HepG2 (cell line): ENCODE measurements around the gene C1orf198. TPM values are rescaled to one million over a fixed set of nuclear protein-coding genes. Genes with fewer than 3 reads are reported as not detected.
A peak's percentile ranks its signal among the peaks of the same experiment; 100 is the strongest.

ENCODE experiments used
- ATAC-seq: fragments of 200-7000 bp; cut with Tn5 transposase; 3 replicates; pipeline ENCODE4 v1.9.1; 2020; ENCODE audit warnings: mild to moderate bottlenecking, moderate library complexity
- BruUV-seq: library from RNA; stranded (reverse); fragments of 400-500 nt; replicated peaks from 2 replicates; lab custom pipeline; 2021; lab: Mats Ljungman, UMichigan
- CTCF ChIA-PET: fragments of 300-600 bp; formaldehyde crosslinking; extraction: SDS; loops from one replicate; lab custom pipeline; 2021; ENCODE audit warnings: low total read pairs, inconsistent platforms, low intra/inter-chr PET ratio; lab: Yijun Ruan, JAX
- POLR2A ChIA-PET: fragments of 350-600 bp; sonication (Branson Sonifier 250); formaldehyde crosslinking; loops from one replicate; lab custom pipeline; 2020; ENCODE audit warnings: antibody characterized with exemption, inconsistent platforms; lab: Yijun Ruan, JAX
- DNase-seq: peaks from one replicate; pipeline ENCODE4 v3.0.0-alpha.2; 2015; ENCODE audit warnings: low spot score
- FAIRE-seq: peaks from 3 replicates; lab custom pipeline; 2011; peaks lifted over from hg19 to GRCh38; lab: Jason Lieb, UNC
- H2AFZ ChIP-seq: one replicate; pipeline ENCODE4 v1.6.1; 2011; ENCODE audit warnings: low read length, inconsistent platforms
- H3K27ac ChIP-seq: fragments of 300-600 bp; 3 replicates; pipeline ENCODE4 v1.8.0; 2011; ENCODE audit warnings: mixed run types, mild to moderate bottlenecking, mixed read lengths, low read length, inconsistent platforms; ENCODE audit not compliant: insufficient read depth; ENCODE audit errors: extremely low read length
- H3K27me3 ChIP-seq, 2 experiments: fragments of 200-600 bp in 1 of 2; 2 replicates in 1 of 2; 3 replicates in 1 of 2; pipeline versions ENCODE4 v1.6.0 to v1.8.0; 2011; ENCODE audit warnings: low read length in 2 of 2, mild to moderate bottlenecking in 2 of 2, moderate library complexity in 2 of 2, inconsistent platforms in 1 of 2; ENCODE audit not compliant: insufficient read depth in 2 of 2, control insufficient read depth in 1 of 2
- H3K36me3 ChIP-seq, 2 experiments: fragments of 200-600 bp in 1 of 2; replicated peaks in 1 of 2; 2 replicates in 1 of 2; 3 replicates in 1 of 2; pipeline versions ENCODE4 v1.5.1 to v1.8.0; 2011; ENCODE audit warnings: low read length in 2 of 2, inconsistent platforms in 1 of 2; ENCODE audit not compliant: insufficient read depth in 2 of 2, control insufficient read depth in 1 of 2
- H3K4me1 ChIP-seq: 2 replicates; pipeline ENCODE4 v1.5.1; 2012; ENCODE audit warnings: low read length, inconsistent platforms; ENCODE audit not compliant: insufficient read depth
- H3K4me2 ChIP-seq: 2 replicates; pipeline ENCODE4 v1.6.0; 2011; ENCODE audit warnings: low read depth, low read length, inconsistent platforms
- H3K4me3 ChIP-seq, 3 experiments: fragments of 200-600 bp in 1 of 3; sonication (generic), shearing (Covaris generic) in 1 of 3; replicated peaks in 1 of 3; 2 replicates each; pipeline ENCODE4 v1.5.1; 2011 to 2016; ENCODE audit warnings: low read length in 3 of 3, inconsistent platforms in 2 of 3, low read depth in 2 of 3, mild to moderate bottlenecking in 2 of 3, control low read depth in 1 of 3, mixed read lengths in 1 of 3; ENCODE audit not compliant: insufficient read depth in 1 of 3
- H3K79me2 ChIP-seq: one replicate; pipeline ENCODE4 v1.6.1; 2011; ENCODE audit warnings: low read length, inconsistent platforms; ENCODE audit not compliant: insufficient read depth
- H3K9ac ChIP-seq: 2 replicates; pipeline ENCODE4 v1.6.0; 2011; ENCODE audit warnings: mild to moderate bottlenecking, low read depth, low read length, inconsistent platforms; ENCODE audit not compliant: insufficient read depth
- H3K9me3 ChIP-seq: 2 replicates; pipeline ENCODE4 v1.5.1; 2012; ENCODE audit warnings: mild to moderate bottlenecking, low read length
- H4K20me1 ChIP-seq: 2 replicates; pipeline ENCODE4 v1.6.0; 2011; ENCODE audit warnings: inconsistent platforms, mild to moderate bottlenecking, low read length, moderate library complexity; ENCODE audit not compliant: insufficient read depth
- ATF7-NPFF ChIP-seq: sonication (generic); formaldehyde crosslinking; IDR thresholded peaks from 2 replicates; pipeline ENCODE4 v1.8.1; 2023; ENCODE audit warnings: mild to moderate bottlenecking, low read depth, missing genetic modification reagents, moderate library complexity
- CENPX ChIP-seq: sonication (generic); formaldehyde crosslinking; IDR thresholded peaks from 2 replicates; pipeline ENCODE4 v1.9.0; 2021; ENCODE audit warnings: mild to moderate bottlenecking, missing genetic modification reagents, moderate library complexity
- CTCF ChIP-seq: sonication (generic); formaldehyde crosslinking; IDR thresholded peaks from 2 replicates; pipeline ENCODE4 v1.5.0; 2020; ENCODE audit warnings: mild to moderate bottlenecking, missing genetic modification reagents, moderate library complexity
- ERF ChIP-seq: IDR thresholded peaks from 2 replicates; pipeline ENCODE4 v1.6.1; 2018; ENCODE audit warnings: missing biosample characterization, missing genetic modification reagents
- FOXA1 ChIP-seq, 2 experiments: fragments of 450-650 bp in 1 of 2; sonication (generic) in 1 of 2; formaldehyde crosslinking in 1 of 2; IDR thresholded peaks; 2 replicates each; pipeline versions ENCODE4 v1.4.0 to v1.6.1; 2016 to 2020; ENCODE audit warnings: missing genetic modification reagents in 1 of 2
- FOXA3 ChIP-seq: IDR thresholded peaks from 2 replicates; pipeline ENCODE4 v1.6.1; 2016; ENCODE audit warnings: missing genetic modification reagents, missing compliant biosample characterization
- GATAD2A ChIP-seq: IDR thresholded peaks from 2 replicates; pipeline ENCODE4 v1.6.1; 2016
- HMGXB4 ChIP-seq, 2 experiments: sonication (generic) in 1 of 2; formaldehyde crosslinking in 1 of 2; IDR thresholded peaks; 2 replicates each; pipeline versions ENCODE4 v1.4.0 to v1.6.1; 2018 to 2020; ENCODE audit warnings: missing genetic modification reagents in 2 of 2, borderline replicate concordance in 1 of 2, low read depth in 1 of 2, mild to moderate bottlenecking in 1 of 2, missing biosample characterization in 1 of 2
- HNF4A ChIP-seq: sonication (generic); formaldehyde crosslinking; IDR thresholded peaks from 2 replicates; pipeline ENCODE4 v1.4.0; 2020; ENCODE audit warnings: missing genetic modification reagents
- IRF9 ChIP-seq: sonication (generic); formaldehyde crosslinking; IDR thresholded peaks from 2 replicates; pipeline ENCODE4 v1.8.0; 2022; ENCODE audit warnings: missing genetic modification reagents, mild to moderate bottlenecking, borderline replicate concordance
- KLF16 ChIP-seq, 2 experiments: sonication (generic) in 1 of 2; formaldehyde crosslinking in 1 of 2; IDR thresholded peaks; 2 replicates each; pipeline versions ENCODE4 v1.6.1 to v1.8.0; 2016 to 2023; ENCODE audit warnings: missing genetic modification reagents in 2 of 2, missing compliant biosample characterization in 1 of 2
- KMT2B ChIP-seq: IDR thresholded peaks from 2 replicates; pipeline ENCODE4 v1.6.1; 2016; ENCODE audit warnings: missing genetic modification reagents, missing compliant biosample characterization
- LCORL ChIP-seq, 2 experiments: fragments of 450-650 bp in 1 of 2; sonication (generic) in 1 of 2; formaldehyde crosslinking in 1 of 2; IDR thresholded peaks; 2 replicates each; pipeline versions ENCODE4 v1.5.0 to v1.6.1; 2017 to 2020; ENCODE audit warnings: antibody characterized with exemption in 1 of 2, missing genetic modification reagents in 1 of 2
- RXRB ChIP-seq: IDR thresholded peaks from 2 replicates; pipeline ENCODE4 v1.6.1; 2016; ENCODE audit warnings: borderline replicate concordance, missing genetic modification reagents, missing compliant biosample characterization
- SALL1 ChIP-seq: sonication (generic); formaldehyde crosslinking; IDR thresholded peaks from 2 replicates; pipeline ENCODE4 v1.8.0; 2022; ENCODE audit warnings: mild to moderate bottlenecking, missing genetic modification reagents
- SMC3 ChIP-seq: IDR thresholded peaks from 2 replicates; pipeline ENCODE4 v1.6.1; 2011; ENCODE audit warnings: low read length, improper control_type of control experiment
- STAG1 ChIP-seq: sonication (generic); formaldehyde crosslinking; IDR thresholded peaks from 2 replicates; pipeline ENCODE4 v1.4.0; 2020; ENCODE audit warnings: missing genetic modification reagents
- THAP11 ChIP-seq: IDR thresholded peaks from 2 replicates; pipeline ENCODE4 v1.6.1; 2016; ENCODE audit warnings: missing biosample characterization, missing genetic modification reagents
- ZNF576 ChIP-seq: sonication (generic); formaldehyde crosslinking; IDR thresholded peaks from 2 replicates; pipeline ENCODE4 v1.4.0; 2020; ENCODE audit warnings: mild to moderate bottlenecking, missing genetic modification reagents
- ZNF7 ChIP-seq: IDR thresholded peaks from 2 replicates; pipeline ENCODE4 v1.6.1; 2016; ENCODE audit warnings: missing biosample characterization, missing genetic modification reagents
- WGBS: methylation state at CpG from one replicate; pipeline ENCODE4 v1.1.6; 2017; ENCODE audit warnings: low lambda C conversion rate; 5-methylcytosine and 5-hydroxymethylcytosine counted together
- in situ Hi-C: cut with HindIII; loops from 2 replicates; pipeline ENCODE4 v1.10.0; 2017; ENCODE audit warnings: low pct_unique_long_range_greater_than_20kb; ENCODE audit not compliant: extremely low pct_ligation_motif_present
- intact Hi-C: fragments of 100-400 bp; cut with micrococcal nuclease; formaldehyde crosslinking; loops from one replicate; pipeline ENCODE4 v1.10.0; 2022; ENCODE audit not compliant: unreplicated experiment
- polyA plus RNA-seq, 8 experiments: library from polyadenylated mRNA; depleted of rRNA in 3 of 8; stranded (reverse) in 7 of 8; unstranded in 1 of 8; fragments of >200 nt; fragmentation: Illumina TruSeq in 4 of 8; extraction: Trizol in 4 of 8; gene quantifications; 2 replicates each; pipeline versions ENCODE4 v1.2.1 to v1.2.3, GENCODE V29; 2011 to 2016; ENCODE audit warnings: low read depth in 4 of 8, missing spikeins in 1 of 8, mixed read lengths in 1 of 8; ENCODE audit not compliant: insufficient read depth in 1 of 8
- total RNA-seq, 5 experiments: library from RNA; depleted of rRNA; stranded (reverse); fragments of >200 nt; fragmentation: Illumina TruSeq; extraction: Trizol; gene quantifications; 2 replicates each; pipeline ENCODE4 v1.2.3, GENCODE V29; 2016; ENCODE audit warnings: low read depth in 1 of 5

C1orf198 gene
- total and polyA plus RNA-seq, 2 of the 13 experiments (the other 11 are each of a cell fraction or from before 2014, with no cell fraction given), result 12.7 to 13.4 TPM

GRCh38 chr1:230797942-230798365 is 70.4 kb downstream of the C1orf198 start:
- Histone ChIP-seq H3K4me3 (no peak overlapping the region; a peak in 1 of 6 replicates), H3K27ac (no peak overlapping the region), H2AFZ (no peak overlapping the region), H3K4me2 (peak overlapping the region; percentile 51), H4K20me1 (no peaks in the 10 kb centered on the region), H3K27me3 (peaks cover 0 to 10% of the 10 kb centered on the region in 2 experiments; a peak in 1 of 5 replicates), H3K4me1 (peaks cover 22% of the 10 kb centered on the region), H3K36me3 (no peaks in the 10 kb centered on the region), H3K79me2 (no peaks in the 10 kb centered on the region), H3K9me3 (no peaks in the 10 kb centered on the region), H3K9ac (no peak overlapping the region)
- intact Hi-C loops (loop anchor here (1.0 to 5.0 kb wide), 4 partner anchors 119 to 413 kb away; partner anchors contain the start of gene ARV1), in situ Hi-C loops (loop anchor here (25.0 kb wide), 1 partner anchor 414 kb away; no protein-coding TSS in a partner anchor)
- 17% methylated on average over 7 of the region's 7 CpGs for WGBS
- no TSS peak for BruUV-seq
- DNase-seq (peak; percentile 62), ATAC-seq (peak; percentile 92), FAIRE-seq (peak; percentile 82)
- ChIA-PET CTCF (interaction anchor here (1.6 to 2.4 kb wide), 5 partner anchors 120 to 413 kb away, joined by 6 to 14 read pairs (median 10); partner anchors contain the start of genes ARV1 and TTC13), POLR2A (no interaction called here)
- TF ChIP-seq THAP11 (CRISPR knock-in tag) (0 out of 2 replicates have a peak, but pooled peaks have one; percentile 38), SALL1 (CRISPR knock-in tag) (peak; percentile 21; the same call in 1 of the 2 replicates), FOXA1 (IDR thresholded peaks at IDR 0.05) (no peak), FOXA1 (CRISPR knock-in tag; IDR thresholded peaks at IDR 0.05) (0 out of 2 replicates have a peak, but pooled peaks have one; percentile 15), SMC3 (peak; percentile 93), HMGXB4 (CRISPR knock-in tag; IDR thresholded peaks at IDR 0.05; ENCODE audit: borderline replicate concordance in 1 of 2, low read depth in 1 of 2) (0 out of 4 replicates have a peak, but pooled peaks of 1 of the 2 experiments have one; percentile 41), RXRB (CRISPR knock-in tag) (0 out of 2 replicates have a peak, but pooled peaks have one; percentile 36), CENPX (no peak), STAG1 (peak; percentile 89), CTCF (CRISPR knock-in tag) (peak; percentile 88), LCORL (IDR thresholded peaks at IDR 0.05) (no peak), LCORL (CRISPR knock-in tag; IDR thresholded peaks at IDR 0.05) (0 out of 2 replicates have a peak, but pooled peaks have one; percentile 29), ZNF7 (CRISPR knock-in tag) (no peak), KLF16 (CRISPR knock-in tag; IDR thresholded peaks at IDR 0.05) (0 out of 4 replicates have a peak, but pooled peaks of 1 of the 2 experiments have one; percentile 36), IRF9 (CRISPR knock-in tag) (no peak), GATAD2A (CRISPR knock-in tag) (0 out of 2 replicates have a peak, but pooled peaks have one; percentile 22), ZNF576 (CRISPR knock-in tag) (no peak), HNF4A (peak; percentile 25; the same call in 1 of the 2 replicates), ATF7-NPFF (CRISPR knock-in tag) (0 out of 2 replicates have a peak, but pooled peaks have one; percentile 49), ERF (0 out of 2 replicates have a peak, but pooled peaks have one; percentile 25), KMT2B (no peak), FOXA3 (CRISPR knock-in tag) (peak; percentile 43)
